K562 (cell line): ENCODE results near the gene ATP6V1G2. TPM values are rescaled to one million over a fixed set of nuclear protein-coding genes. Genes with fewer than 3 reads are reported as not detected.

Source experiments
- HIVEP1 ChIP-seq: fragments of 250-450 bp; sonication (Bioruptor Pico); IDR thresholded peaks from 2 replicates; pipeline ENCODE4 v1.4.0; 2020; ENCODE audit warnings: mild to moderate bottlenecking
- NCOA1 ChIP-seq: fragments of 450-650 bp; IDR thresholded peaks from 2 replicates; pipeline ENCODE4 v1.6.1; 2016; ENCODE audit warnings: low read depth
- NCOR1 ChIP-seq: fragments of 450-650 bp; IDR thresholded peaks from 2 replicates; pipeline ENCODE4 v1.6.1; 2016; ENCODE audit warnings: mild to moderate bottlenecking, moderate library complexity
- NFIX ChIP-seq: fragments of 250-450 bp; sonication (Bioruptor Pico); IDR thresholded peaks from 2 replicates; pipeline ENCODE4 v1.4.0; 2020; ENCODE audit warnings: low read depth, mild to moderate bottlenecking, moderate library complexity
- NFXL1 ChIP-seq: fragments of 450-650 bp; formaldehyde crosslinking; IDR thresholded peaks from 2 replicates; pipeline ENCODE4 v1.4.0; 2021; ENCODE audit warnings: mild to moderate bottlenecking
- SMARCA5 ChIP-seq: fragments of 450-650 bp; IDR thresholded peaks from 2 replicates; pipeline ENCODE4 v1.6.1; 2016
- TBP ChIP-seq: optimal IDR thresholded peaks from 2 replicates; pipeline ENCODE3; 2011; ENCODE audit warnings: low read depth, low read length, improper control_type of control experiment
- TOE1 ChIP-seq, 2 experiments: fragments of 450-650 bp in 1 of 2; sonication (generic) in 1 of 2; formaldehyde crosslinking in 1 of 2; IDR thresholded peaks; 2 replicates each; pipeline versions ENCODE4 v1.7.1 to v1.8.0; 2016 to 2022; ENCODE audit warnings: borderline replicate concordance in 2 of 2, mild to moderate bottlenecking in 2 of 2, antibody characterized with exemption in 1 of 2, inconsistent platforms in 1 of 2, low read depth in 1 of 2, missing genetic modification reagents in 1 of 2, moderate library complexity in 1 of 2
- polyA plus RNA-seq, 8 experiments: library from polyadenylated mRNA; depleted of rRNA in 4 of 8; stranded (reverse) in 5 of 8; unstranded in 3 of 8; fragments of >200 nt; fragmentation: Nextera tagmentation in 2 of 8; fragmentation: Illumina TruSeq in 1 of 8; extraction: Ambion mirVana in 2 of 8; extraction: Trizol in 1 of 8; gene quantifications; 2 replicates each; pipeline versions ENCODE4 v1.2.1 to v1.2.3, GENCODE V29; 2011 to 2014; ENCODE audit warnings: inconsistent platforms in 1 of 8, missing spikeins in 1 of 8
- total RNA-seq, 7 experiments: library from RNA; depleted of rRNA in 6 of 7; stranded (reverse); fragments of >200 nt in 6 of 7; fragmentation: Illumina TruSeq in 2 of 7; extraction: Trizol in 2 of 7; gene quantifications; 2 replicates each; pipeline versions ENCODE4 v1.2.1 to v1.2.3, GENCODE V29; 2011 to 2021; ENCODE audit warnings: low replicate concordance in 1 of 7
- TF ChIP-seq, protein P1 (sequence below): fragments of 250-450 bp; sonication (Bioruptor Pico); IDR thresholded peaks from 2 replicates; pipeline ENCODE4 v1.4.0; 2020; ENCODE audit warnings: mild to moderate bottlenecking, moderate library complexity
- TF ChIP-seq, protein P2 (sequence below), 2 experiments: fragments of 150-350 bp in 1 of 2; IDR thresholded peaks; 2 replicates each; pipeline ENCODE4 v1.6.1; 2012 to 2016; ENCODE audit warnings: low read depth in 2 of 2, low read length in 2 of 2, mild to moderate bottlenecking in 1 of 2, moderate library complexity in 1 of 2
- TF ChIP-seq, protein P3 (sequence below), 2 experiments: fragments of 450-650 bp; formaldehyde crosslinking in 1 of 2; IDR thresholded peaks; 2 replicates each; pipeline versions ENCODE4 v1.4.0 to v1.6.1; 2014 to 2020; ENCODE audit warnings: mild to moderate bottlenecking in 2 of 2, borderline replicate concordance in 1 of 2, low read depth in 1 of 2

Gene ATP6V1G2
- total and polyA plus RNA-seq, 9 of the 15 experiments (the other 6 are each of a cell fraction or from before 2014, with no cell fraction given): 0.14 to 1.5 (median 0.33) TPM

DNA sequence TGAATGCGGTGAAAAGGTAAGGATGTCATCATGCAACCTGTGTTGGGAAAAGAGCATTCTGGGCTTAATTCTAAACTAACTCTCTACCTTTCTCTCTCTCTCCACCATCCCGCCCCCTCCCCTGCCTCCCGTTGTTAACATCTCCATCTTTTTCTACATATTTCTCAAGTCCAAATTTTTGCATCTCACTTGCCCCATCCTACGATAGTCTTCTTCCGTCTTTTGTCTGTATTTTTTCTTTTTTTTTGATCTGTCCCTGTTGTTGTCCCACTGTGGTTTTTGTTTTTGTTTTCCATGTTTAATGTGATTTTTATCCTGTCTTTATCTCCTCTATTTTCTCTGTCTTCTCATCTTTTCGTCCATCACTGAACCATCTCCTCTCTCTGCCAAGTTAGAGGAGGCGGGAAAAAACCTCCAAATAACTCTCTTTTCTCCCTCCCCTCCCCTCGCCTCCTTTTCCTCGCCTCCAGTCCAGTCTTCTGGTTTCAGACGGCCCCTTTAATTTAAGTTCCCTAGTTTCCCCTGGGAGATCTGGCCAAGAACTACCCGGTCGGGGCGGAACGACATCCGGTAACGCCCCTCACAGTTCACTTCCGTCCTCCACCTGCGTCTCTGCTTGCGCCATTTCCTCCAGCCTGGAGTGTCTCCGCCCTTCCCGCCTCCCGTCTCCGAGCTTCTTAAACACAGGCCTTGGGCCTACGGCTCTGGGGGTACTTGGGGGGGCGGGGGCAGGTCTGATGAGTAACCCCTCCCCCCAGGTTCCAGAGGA lies 734 bp upstream of the ATP6V1G2 start, which contains the start of gene NFKBIL1 (continued):
- TF ChIP-seq, protein P1, sequence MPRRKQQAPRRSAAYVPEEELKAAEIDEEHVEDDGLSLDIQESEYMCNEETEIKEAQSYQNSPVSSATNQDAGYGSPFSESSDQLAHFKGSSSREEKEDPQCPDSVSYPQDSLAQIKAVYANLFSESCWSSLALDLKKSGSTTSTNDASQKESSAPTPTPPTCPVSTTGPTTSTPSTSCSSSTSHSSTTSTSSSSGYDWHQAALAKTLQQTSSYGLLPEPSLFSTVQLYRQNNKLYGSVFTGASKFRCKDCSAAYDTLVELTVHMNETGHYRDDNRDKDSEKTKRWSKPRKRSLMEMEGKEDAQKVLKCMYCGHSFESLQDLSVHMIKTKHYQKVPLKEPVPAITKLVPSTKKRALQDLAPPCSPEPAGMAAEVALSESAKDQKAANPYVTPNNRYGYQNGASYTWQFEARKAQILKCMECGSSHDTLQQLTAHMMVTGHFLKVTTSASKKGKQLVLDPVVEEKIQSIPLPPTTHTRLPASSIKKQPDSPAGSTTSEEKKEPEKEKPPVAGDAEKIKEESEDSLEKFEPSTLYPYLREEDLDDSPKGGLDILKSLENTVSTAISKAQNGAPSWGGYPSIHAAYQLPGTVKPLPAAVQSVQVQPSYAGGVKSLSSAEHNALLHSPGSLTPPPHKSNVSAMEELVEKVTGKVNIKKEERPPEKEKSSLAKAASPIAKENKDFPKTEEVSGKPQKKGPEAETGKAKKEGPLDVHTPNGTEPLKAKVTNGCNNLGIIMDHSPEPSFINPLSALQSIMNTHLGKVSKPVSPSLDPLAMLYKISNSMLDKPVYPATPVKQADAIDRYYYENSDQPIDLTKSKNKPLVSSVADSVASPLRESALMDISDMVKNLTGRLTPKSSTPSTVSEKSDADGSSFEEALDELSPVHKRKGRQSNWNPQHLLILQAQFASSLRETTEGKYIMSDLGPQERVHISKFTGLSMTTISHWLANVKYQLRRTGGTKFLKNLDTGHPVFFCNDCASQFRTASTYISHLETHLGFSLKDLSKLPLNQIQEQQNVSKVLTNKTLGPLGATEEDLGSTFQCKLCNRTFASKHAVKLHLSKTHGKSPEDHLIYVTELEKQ: no peak
- TF ChIP-seq, protein P2, sequence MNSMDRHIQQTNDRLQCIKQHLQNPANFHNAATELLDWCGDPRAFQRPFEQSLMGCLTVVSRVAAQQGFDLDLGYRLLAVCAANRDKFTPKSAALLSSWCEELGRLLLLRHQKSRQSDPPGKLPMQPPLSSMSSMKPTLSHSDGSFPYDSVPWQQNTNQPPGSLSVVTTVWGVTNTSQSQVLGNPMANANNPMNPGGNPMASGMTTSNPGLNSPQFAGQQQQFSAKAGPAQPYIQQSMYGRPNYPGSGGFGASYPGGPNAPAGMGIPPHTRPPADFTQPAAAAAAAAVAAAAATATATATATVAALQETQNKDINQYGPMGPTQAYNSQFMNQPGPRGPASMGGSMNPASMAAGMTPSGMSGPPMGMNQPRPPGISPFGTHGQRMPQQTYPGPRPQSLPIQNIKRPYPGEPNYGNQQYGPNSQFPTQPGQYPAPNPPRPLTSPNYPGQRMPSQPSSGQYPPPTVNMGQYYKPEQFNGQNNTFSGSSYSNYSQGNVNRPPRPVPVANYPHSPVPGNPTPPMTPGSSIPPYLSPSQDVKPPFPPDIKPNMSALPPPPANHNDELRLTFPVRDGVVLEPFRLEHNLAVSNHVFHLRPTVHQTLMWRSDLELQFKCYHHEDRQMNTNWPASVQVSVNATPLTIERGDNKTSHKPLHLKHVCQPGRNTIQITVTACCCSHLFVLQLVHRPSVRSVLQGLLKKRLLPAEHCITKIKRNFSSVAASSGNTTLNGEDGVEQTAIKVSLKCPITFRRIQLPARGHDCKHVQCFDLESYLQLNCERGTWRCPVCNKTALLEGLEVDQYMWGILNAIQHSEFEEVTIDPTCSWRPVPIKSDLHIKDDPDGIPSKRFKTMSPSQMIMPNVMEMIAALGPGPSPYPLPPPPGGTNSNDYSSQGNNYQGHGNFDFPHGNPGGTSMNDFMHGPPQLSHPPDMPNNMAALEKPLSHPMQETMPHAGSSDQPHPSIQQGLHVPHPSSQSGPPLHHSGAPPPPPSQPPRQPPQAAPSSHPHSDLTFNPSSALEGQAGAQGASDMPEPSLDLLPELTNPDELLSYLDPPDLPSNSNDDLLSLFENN (IDR thresholded peaks at IDR 0.05; ENCODE audit: low read depth in 2 of 2, low read length in 2 of 2): peak in 1 of 2 experiments; percentile 60; a peak in 1 of 4 replicates
- TF ChIP-seq NFIX: no peak
- TF ChIP-seq NCOA1: peak; percentile 99
- TF ChIP-seq NCOR1: no peak; the same call in 1 of the 2 replicates
- peak; percentile 93 for TF ChIP-seq TOE1 (IDR thresholded peaks at IDR 0.05; ENCODE audit: borderline replicate concordance)
- no peak for TF ChIP-seq TOE1 (CRISPR knock-in tag; IDR thresholded peaks at IDR 0.05; ENCODE audit: borderline replicate concordance, low read depth)
- TF ChIP-seq, protein P3, sequence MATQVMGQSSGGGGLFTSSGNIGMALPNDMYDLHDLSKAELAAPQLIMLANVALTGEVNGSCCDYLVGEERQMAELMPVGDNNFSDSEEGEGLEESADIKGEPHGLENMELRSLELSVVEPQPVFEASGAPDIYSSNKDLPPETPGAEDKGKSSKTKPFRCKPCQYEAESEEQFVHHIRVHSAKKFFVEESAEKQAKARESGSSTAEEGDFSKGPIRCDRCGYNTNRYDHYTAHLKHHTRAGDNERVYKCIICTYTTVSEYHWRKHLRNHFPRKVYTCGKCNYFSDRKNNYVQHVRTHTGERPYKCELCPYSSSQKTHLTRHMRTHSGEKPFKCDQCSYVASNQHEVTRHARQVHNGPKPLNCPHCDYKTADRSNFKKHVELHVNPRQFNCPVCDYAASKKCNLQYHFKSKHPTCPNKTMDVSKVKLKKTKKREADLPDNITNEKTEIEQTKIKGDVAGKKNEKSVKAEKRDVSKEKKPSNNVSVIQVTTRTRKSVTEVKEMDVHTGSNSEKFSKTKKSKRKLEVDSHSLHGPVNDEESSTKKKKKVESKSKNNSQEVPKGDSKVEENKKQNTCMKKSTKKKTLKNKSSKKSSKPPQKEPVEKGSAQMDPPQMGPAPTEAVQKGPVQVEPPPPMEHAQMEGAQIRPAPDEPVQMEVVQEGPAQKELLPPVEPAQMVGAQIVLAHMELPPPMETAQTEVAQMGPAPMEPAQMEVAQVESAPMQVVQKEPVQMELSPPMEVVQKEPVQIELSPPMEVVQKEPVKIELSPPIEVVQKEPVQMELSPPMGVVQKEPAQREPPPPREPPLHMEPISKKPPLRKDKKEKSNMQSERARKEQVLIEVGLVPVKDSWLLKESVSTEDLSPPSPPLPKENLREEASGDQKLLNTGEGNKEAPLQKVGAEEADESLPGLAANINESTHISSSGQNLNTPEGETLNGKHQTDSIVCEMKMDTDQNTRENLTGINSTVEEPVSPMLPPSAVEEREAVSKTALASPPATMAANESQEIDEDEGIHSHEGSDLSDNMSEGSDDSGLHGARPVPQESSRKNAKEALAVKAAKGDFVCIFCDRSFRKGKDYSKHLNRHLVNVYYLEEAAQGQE (IDR thresholded peaks at IDR 0.05; ENCODE audit: borderline replicate concordance): no peak
- TF ChIP-seq, protein P3 (CRISPR knock-in tag; IDR thresholded peaks at IDR 0.05; ENCODE audit: low read depth): peak; percentile 39; the same call in 1 of the 2 replicates
- no peak for TF ChIP-seq HIVEP1
- peak; percentile 88 for TF ChIP-seq TBP
- no peak for TF ChIP-seq NFXL1 (CRISPR knock-in tag)
- peak; percentile 88 for TF ChIP-seq SMARCA5
